Stimulated activated CD4-positive, alpha-beta T cell treated with anti-CD3 and anti-CD28 coated beads, Interleukin-2, amount 100 ng/mL, for 4 hours (primary cell): ENCODE measurements around the gene KHK.
"Not testable (repeated sequence)": the region's sequence is repeated elsewhere in the genome, so short reads cannot be mapped to it uniquely, and the experiment has no call there.

ENCODE experiments used
- DNase-seq: peaks from one replicate; pipeline ENCODE4 v3.0.0-alpha.2; 2020; ENCODE audit warnings: low read depth

KHK gene

DNA sequence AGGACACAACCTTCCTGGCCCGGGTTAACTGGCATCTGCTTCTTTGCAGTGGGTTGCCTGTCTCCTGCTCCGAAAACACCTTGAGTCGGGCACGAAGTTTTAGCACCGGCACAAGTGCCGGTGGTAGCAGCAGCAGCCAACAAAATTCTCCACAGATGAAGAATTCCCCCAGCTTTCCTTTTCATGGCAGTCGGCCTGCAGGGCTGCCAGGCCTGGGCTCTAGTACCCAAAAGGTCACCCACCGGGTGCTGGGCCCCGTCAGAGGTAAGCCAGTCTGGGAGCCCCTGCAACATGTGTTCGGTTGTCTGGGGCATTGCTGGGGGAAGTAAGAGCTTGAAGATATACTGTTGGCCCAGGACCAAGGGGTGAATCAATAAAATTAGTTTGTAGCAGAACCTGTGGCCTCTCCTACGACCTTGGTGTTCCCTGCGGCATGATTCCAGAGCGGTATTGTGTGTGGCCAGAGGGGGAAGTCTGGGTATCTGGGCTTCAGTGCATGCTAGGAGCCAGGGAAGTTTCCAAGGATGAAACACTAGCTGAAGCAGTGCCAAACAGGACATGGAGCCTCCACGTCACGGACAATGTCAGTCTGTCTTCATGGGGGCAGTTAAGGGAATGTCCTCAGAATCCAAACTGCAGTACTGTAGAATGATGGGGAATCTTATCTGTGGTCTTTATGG lies 27.3 kb upstream of the KHK start:
- DNase-seq, result no peak

DNA sequence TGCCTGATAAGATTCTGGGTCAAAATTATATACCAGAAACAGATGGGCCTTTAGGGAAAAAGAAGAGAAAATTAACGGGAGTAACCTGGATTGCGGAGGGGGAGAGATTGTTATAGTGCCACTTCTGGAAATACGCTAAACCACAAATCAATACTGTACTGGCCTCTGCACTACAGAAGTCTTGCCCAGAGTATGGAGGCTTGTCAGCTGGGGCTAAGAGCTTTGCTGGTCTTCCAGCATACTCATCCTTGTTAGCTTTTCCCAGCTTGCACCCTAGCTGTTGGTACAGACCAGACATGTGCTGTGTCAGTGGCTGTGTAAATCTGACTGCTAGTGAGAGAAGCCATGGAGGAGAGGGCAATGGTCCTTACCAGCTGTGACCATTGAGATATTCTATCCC lies 26.2 kb upstream of the KHK start:
- no peak for DNase-seq

DNA sequence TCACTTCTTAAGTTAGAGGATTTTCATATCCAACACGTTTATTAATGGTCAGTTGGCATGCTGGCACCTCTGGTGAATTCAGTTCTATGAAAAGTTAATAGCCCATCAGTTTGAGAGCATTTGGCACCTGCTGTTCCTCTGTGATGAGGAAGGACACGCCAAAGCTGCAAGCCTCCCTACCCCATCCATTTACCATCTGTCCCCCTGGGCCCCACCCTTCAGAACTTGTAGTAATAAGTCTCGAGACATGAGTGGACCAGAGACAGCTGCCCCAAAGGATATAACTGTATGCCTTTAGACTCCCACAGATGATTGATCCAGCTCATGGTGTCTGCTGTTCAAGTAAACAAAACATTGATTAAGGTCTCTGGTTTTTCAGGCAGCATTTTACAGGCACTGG lies 21.4 kb upstream of the KHK start:
- DNase-seq, result no peak

DNA sequence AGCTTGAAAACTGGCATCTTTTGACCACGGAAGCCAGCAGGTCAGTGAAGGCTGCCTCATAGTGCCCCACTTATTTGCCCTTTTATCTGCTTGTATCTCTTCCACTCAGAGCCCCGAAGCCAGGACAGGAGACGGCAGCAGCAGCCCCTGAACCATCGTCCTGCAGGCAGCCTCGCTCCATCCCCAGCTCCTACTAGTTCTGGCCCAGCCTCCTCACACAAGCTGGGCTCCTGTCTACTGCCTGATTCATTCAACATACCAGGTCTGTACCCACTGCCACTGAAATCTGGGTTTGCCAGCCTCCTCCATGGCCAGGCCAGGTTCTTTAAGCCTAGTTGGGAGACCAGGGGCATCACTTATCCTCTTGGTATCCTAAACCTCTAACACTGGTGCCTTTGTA lies 19.2 kb upstream of the KHK start:
- no peak for DNase-seq

DNA sequence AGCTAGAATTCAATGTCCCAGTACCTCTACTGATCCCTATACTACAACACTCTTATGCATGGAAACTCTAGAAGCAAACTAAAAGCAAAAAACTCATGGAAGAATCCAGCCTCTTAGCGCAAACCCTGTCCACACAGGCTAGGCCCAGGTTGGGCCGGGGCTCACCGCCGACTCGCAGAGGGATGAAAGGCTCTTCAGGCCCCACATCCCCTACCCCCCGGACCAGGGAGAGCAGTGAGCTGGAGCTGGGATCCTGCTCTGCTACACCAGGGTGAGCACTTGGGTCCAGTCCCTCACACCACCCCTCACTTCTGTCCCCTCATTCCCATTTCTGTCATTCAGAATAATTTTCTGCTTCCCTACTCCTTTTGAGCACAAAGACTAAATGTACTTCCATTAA lies 17.1 kb upstream of the KHK start:
- no peak for DNase-seq

DNA sequence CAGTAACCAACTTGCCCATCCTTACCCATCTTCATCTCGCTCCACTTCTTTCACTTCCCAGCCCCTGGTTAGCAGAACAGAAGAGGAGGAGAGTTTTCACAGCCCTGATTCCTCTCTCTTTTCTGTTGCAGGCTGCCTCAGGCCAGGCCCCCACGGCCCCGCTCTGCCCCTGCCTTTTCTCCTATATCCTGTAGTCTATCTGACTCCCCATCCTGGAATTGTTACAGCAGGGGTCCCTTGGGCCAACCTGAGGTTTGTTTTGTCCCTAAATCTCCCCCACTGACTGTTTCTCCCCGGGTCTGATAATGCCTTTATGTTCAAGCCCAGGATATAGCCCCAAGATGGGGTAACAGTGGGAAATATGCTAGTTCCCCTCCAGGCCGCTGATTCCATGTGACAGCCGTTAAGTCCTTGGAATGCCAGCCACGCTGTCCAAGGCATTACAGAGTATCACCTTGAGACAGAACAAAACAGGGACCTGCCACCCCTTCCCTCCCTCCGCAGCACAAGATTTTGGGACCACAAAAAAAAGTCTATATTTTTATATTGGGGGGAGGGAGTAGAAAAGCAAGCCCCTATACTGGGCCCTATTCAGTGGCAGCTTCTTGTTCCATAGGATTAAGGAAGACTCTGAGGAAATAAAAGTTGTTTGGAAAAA lies 16.5 kb upstream of the KHK start:
- no peak for DNase-seq

DNA sequence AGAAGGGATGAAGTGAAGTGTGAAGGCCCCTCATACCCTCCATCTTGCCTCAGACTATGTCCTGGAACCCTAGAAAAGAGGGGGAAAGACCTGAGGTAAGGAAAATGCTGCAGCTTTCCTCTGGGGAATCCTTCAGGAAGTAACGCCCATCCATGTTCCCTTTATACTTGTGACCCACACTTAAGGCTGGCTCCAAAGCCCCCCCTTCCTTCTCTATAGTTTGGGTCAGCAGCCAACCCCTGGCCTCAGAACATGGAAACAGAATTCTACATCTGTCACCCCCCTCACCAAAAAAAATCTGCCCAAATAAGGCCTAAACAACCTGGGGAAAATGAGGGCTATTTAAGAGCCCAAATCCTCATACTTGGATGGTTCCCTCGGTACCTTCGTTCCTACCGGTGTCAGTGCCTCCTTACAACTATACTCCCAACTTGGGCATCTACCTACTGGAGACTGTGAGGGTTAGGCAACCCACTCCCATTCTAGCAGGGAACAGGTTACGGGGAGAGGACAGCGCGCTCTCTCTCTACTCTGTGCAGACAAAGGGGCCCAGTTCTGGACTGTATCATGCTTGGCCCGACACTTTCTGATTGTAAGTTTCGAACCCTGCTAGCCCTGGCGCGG lies 15.8 kb upstream of the KHK start:
- no peak for DNase-seq

DNA sequence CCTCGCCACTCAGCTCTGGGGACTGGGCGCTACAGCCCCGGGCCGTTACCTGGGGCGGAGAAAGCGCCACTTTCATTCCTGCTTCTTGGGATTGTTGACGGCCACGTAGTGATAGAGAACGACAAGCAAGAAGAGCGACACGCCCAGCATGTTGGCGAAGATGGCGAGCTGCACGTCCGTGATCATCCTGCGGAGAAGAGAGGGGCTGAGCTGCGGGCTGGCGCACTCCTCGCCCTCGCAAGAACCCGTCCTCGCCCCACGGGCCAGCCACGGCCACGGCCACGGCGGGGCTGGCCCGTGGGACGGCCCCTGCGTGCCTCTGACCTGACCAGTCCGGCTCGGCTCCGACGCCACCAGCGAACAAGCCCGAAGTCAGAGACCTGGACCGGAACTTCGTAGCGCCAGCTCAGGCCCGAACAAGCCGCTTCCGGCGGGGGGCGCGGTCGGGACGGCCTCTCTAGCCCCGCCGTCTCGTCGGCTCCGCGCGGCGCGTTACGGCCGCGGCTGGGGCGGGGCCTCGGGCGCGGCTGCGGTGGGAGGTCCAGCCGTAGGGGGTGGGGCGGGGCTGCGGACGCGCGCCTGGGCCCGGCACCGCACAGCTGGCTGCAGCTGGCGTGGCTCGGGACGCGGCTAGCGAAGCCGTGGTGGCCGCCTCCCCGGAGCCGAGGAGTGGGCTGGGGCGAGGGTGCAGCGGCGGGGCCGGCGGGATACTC lies 15.1 kb upstream of the KHK start, which contains the start of gene OST4:
Gene OST4, minus strand, starts transcription at position 378 of the 713 bp plus-strand sequence.
- DNase-seq, result peak; percentile 84

DNA sequence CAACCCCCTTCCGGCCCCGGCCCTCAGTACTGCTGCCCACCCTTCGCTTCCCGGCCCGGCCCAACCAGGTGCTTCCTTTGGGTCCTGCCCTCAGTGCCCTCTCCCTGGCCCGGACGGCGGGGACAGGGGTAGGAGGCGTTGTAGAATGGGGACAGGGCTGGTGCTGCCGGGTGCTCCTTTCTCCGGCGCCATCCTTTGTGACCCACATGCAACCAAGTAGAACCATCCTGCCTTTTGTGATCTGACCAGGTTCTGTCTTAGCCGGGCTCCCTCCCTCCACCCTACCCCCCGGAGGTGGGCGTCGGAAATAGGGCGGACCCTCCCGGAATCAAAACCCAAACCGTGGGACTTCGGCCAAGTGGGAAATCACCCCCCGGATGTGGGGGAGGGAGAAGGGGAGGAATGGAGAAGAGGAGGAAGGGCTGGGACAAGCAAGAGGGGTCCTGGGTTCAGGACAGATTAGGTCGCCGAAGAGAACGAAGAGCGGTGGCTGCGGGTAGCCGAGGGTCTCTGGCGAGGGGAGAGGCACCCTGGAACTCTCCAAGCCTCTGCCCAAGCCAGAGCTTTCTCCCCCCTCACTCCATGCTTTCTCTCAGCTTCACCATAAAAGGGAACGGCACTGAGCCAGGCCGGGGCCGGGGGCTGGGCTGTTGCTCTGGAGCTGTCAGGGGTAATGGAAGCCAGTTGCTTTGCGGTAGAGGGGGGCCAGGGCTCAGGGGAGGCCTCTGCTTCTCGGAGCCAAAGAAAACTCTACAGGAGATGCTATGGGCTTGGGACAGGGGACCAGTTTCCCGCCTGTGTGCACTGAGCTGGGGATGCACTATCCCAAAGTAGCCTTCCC lies 14.4 kb upstream of the KHK start:
- DNase-seq, result peak; percentile 21

DNA sequence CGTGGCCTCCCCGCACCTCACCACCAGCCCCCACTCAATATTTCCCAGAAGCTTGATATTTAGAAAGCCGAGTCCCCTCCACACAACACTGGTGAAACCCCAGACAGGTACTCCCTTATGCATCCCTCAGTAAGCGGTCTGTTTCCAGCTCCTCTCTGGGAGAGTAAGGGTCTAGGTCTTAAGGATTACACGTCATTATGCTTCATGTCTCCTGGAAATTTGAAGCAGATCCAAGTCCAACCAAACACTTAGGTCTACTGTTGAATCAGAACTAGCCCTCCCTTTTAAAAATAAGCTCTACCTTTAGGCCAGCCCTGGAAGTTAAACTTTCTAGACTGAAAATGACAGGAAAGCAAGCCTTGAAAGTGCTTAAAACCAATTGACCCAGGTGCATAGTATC lies 13.7 kb upstream of the KHK start:
- no peak for DNase-seq

DNA sequence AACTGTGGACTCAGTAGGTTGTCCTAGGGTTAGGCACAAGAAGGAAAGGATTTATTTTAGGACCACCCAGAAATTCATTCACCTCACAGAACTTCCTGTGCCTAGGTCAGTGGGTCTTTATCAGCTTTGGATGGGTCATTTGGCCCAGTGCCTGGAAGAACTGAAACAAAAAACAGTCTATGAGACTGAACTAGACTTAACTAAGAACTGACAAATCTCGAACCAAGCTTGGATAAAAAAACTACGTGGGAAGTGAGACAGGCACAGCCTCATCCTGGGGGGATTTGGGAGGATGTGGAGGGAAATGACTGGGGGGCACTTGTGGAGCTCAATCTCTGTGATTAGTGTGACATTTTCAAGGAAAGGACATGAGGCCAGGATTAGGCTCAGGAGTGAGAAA lies 12.8 kb upstream of the KHK start:
- DNase-seq, result no peak

DNA sequence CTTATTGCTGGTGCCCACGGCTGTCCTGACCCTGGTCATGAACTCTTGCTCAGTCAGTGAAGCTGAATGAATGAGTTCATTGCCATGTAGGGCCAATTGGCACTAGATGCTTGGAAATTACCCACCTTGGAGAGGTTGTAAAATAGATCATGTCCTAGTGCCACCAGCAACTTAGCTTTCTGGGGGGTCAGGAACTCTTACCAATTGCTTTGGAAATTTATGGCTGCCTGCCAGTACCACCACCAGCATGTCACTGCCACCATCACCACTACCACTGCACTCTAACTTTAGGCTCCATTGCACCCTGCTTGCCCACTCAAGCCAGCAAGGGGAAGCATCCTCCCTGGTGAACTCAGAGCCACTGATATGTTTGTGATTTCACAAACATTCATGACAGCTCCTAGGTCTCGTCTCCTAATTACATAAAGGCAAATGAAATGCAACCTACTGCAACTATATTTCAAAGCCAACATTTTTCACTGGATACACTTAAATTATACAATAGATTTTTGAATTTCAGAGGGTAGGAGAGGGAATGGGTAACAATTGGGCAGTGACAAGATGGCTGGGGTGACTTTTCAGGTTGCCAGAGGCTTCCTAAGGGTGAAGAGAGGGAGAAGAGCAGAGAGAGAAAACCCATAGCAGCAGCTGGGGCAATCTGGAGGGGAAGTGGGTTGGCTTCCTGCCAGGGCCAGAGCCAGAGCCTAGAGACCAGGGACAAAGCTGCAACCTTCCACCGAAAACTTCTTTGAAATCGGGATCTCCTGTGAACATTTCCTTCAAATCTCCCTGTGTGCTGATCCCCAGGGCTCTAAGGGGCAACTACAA lies 11.6 kb upstream of the KHK start:
- no peak for DNase-seq

DNA sequence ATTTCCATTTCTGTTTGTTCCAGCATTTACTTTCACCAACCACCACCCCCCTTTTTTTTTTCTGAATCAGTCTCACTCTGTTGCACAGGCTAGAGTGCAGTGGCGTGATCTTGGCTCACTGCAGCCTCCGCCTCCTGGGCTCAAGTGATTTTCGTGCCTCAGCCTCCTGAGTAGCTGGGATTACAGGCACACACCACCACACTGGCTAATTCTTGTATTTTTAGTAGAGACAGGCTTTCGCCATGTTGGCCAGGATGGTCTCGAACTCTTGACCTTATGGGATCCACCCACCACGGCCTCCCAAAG lies 11.1 kb upstream of the KHK start:
- DNase-seq, result not testable (repeated sequence)

DNA sequence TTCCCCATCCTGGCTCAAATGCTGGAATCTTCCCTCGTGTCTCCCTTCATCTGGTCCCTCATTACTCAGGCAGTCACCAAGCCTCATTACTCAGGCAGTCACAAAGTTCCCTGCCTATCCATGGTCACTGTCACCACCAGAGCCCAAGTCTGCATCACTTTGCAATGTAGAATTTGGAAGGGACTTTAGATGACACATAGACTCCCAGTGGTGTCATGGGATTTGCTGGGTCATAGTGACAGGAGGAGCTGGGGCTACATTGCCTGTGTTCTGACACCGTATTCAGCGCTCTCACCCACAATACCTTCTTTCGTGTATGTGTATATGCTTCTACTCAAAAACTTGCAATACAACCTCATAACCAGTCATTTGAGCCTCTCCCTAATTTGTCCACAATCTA lies 10.2 kb upstream of the KHK start:
- DNase-seq, result no peak

DNA sequence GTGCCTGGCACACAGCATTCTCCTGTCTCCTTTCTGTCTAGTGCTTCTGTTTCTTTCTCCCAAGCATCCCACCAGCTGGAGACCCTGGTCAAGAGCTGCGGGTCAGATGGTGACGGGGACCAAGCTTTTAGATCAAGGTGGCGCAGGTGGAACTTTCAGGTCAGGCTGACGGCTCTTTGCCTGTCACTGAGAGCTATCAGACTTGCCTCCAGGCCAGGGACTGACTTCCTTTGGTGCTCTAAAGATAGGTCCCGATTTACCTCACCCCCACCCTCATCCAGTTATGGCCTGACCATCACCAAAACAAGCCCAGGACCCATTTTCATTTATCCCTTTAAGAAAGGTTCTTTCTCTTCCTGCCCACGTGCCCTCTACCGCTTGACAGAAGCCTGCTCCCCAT lies 9.3 kb upstream of the KHK start:
- no peak for DNase-seq

DNA sequence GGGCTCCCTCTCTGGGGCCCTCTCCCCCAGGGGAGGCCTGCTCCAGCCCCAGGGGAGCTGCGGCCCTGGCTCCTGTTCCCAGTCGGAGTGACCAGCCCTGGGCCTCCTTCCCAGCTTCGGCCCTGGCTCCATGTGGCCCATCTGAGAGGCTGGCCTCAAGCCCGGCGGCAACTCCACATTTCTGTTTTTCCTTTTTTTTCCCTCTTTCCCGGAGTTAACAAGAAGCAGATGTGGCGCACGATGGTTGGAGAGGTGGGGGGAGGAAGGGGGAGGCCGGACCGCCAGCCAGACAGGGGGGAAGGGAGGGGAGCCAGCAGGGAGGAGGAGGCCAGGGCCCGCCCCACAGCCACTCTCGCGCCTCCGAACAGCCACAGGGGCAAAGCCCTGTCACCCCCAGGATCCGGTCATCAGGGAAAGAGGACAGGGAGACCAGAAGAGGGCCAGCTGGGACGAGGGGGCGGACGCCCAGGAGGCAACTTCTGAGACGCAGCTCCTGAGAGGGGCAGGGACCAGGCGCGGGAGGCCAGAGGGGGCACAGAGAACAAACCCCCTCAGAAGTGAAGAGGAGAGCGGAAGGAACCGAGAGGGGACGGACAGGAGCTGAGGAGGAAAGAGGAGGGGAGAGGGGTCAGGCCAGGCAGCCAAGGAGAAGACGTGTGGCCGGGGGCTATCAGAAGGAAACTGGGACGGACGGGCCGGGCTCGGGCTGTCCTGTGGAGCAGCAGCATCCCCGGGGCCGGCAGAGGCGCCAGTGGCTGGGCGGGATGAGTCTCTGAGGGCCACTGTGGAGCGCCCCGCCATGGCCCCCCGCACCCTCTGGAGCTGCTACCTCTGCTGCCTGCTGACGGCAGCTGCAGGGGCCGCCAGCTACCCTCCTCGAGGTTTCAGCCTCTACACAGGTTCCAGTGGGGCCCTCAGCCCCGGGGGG lies 8.0 kb upstream of the KHK start, which contains the start of gene EMILIN1:
Gene EMILIN1, plus strand, starts transcription at position 349 of the 928 bp plus-strand sequence. Its CDS starts 451 bp downstream, at position 800.
- no peak for DNase-seq

DNA sequence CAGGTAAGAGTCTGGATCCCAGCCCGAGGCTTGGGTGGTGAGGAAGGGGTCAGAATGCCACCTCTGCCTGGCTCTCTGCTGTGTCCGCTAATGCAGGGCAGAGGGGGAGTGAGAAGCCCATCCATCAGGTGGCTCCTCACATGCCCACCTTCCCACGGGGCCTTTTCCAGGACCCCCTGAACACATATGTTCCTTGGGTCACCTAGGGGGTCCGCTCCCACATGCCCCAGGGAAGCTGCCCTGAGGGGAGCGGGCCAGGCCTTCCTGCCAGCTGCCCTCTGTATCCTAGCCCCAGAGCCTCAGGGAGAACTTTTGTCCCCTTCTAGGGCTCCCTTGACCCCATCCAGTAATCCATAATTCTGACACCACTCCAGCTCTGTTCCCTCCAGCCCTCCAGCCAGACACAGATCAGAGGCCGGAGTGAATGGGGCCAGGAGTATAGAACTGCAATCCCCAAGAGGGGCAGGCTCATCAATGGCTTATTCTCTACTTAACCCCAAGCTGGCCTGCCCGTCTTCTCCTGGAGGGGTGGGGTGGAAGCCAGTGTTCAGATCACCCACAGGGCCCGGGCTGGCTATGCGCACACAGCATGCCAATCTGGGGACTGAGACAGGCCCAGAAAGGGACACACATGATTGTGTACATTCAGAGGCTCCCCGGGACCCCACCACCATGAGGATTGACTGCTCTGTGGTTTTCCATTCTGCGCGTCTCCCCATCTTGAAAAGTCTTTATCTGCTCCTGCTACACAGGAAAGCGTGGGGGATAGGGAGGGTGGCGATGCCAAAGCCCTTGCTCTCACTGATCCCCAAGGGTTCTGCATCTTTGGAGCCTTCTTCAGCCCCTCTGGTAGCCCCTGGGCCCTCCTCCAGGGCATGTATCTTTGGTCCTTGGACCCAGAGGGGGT lies 7.1 kb upstream of the KHK start:
- no peak for DNase-seq

DNA sequence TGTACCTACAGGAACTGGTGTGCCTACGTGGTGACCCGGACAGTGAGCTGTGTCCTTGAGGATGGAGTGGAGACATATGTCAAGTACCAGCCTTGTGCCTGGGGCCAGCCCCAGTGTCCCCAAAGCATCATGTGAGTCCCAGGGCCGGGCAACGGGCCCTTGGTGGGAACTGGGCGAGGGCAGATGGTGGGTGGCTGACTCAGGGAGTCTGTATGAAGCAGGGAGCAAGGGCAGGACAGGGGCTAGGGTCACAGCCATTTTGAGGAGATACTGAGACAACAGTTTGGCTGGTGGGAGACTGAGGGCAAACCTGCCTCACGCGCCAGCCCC lies 6.5 kb upstream of the KHK start:
- no peak for DNase-seq

DNA sequence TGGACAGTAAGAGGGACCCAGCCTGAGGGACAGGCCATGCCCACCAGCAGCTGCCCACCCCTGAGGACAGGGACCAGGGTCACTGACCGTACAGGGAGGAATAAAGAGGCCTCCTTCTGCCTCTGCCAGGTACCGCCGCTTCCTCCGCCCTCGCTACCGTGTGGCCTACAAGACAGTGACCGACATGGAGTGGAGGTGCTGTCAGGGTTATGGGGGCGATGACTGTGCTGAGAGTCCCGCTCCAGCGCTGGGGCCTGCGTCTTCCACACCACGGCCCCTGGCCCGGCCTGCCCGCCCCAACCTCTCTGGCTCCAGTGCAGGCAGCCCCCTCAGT lies 6.0 kb upstream of the KHK start:
- DNase-seq, result no peak
